K562 treated with DMSO at 1 percent for 12 hours (cell line): Measurements from ENCODE around the gene CLDN17. TPM values are rescaled to one million over a fixed set of nuclear protein-coding genes. Genes with fewer than 3 reads are reported as not detected.

Experiments
- total RNA-seq: library from RNA; unstranded; fragments of 300-600 nt; gene quantifications from 2 replicates; pipeline ENCODE4 v1.2.3, GENCODE V29; 2022; ENCODE audit not compliant: insufficient read depth

The CLDN17 gene, protein sequence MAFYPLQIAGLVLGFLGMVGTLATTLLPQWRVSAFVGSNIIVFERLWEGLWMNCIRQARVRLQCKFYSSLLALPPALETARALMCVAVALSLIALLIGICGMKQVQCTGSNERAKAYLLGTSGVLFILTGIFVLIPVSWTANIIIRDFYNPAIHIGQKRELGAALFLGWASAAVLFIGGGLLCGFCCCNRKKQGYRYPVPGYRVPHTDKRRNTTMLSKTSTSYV
- total RNA-seq = not detected in 2 replicates

DNA sequence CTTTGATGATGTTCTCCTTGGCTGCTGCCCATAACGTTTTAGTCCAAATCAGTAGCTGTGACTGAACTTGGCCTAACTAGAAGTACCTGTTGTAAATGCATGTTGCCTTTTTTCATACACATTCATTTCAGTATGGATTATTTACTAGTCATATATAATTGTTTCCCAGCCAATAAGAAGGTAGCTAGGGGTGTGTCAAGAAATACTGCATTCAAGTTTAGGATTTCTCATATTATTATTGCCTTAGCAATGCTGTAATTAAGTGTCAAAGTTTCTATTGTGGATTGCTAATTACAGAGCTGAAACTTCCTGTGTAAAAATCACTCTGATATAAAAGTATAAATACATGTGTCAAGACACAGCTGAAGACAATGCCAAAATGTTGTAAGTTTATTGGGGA is at the start of gene CLDN17:
TSS of gene CLDN17 (minus strand) at position 101 of the 400 bp plus-strand sequence. CDS start 188 bp downstream, outside the sequence.

DNA sequence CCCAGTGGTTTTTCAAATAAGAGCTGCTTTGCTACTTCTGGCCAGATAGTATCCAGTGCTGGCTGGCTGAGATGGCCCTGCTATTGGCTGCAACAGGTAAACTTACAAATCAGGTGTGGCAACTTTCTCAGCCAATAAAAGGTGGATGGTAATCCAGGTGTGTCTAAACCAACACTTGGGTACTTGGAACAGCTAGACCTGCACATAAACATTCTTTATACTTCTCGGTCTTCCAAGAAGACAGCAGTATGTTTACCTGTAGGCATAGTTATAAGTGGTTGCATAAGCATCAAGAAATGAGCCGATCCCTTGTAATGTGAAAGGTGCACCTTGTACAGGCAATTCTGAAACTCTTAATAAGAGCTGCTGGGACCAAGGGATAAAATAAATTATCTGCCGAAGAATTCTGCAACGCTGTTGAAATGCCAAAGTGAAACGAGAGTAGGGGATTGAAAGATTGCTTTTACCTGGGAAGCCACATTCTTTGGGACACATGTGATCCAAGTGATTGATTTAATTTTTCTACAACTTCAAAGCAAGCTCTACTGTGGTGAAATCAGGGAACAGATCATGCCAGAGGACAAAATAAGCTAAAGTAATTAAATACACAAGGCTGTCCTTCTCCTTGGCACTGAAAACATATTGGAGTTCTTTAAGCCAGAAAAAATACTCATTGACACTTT is 49.6 kb upstream of the CLDN17 start, which contains the start of gene CLDN8:
TSS of gene CLDN8 (minus strand) at position 57 of the 683 bp plus-strand sequence. CDS start 172 bp downstream, outside the sequence.

Other genes starting within 250 kb of the CLDN17 start
- gene GRIK1, start 226.8 kb downstream of the CLDN17 start, total RNA-seq = 0.49 and 0.57 TPM in 2 replicates
- gene CLDN8, start 49.3 kb upstream of the CLDN17 start, total RNA-seq = not detected in 2 replicates
- gene KRTAP24-1, start 116.1 kb upstream of the CLDN17 start, total RNA-seq = not detected in 2 replicates
- gene KRTAP25-1, start 122.7 kb upstream of the CLDN17 start, total RNA-seq = not detected in 2 replicates
- not detected in 2 replicates for gene KRTAP26-1, start 153.5 kb upstream of the CLDN17 start, total RNA-seq
- gene KRTAP27-1, start 170.9 kb upstream of the CLDN17 start, total RNA-seq = not detected in 2 replicates
- not detected in 2 replicates for gene KRTAP23-1, start 181.8 kb upstream of the CLDN17 start, total RNA-seq
- gene KRTAP13-2, start 205.5 kb upstream of the CLDN17 start, total RNA-seq = not detected in 2 replicates
- gene KRTAP13-1, start 229.2 kb upstream of the CLDN17 start, total RNA-seq = not detected in 2 replicates